GM12878 (cell line): ENCODE results near the gene ABHD17A. TPM values are rescaled to one million over a fixed set of nuclear protein-coding genes. Genes with fewer than 3 reads are reported as not detected.

ENCODE experiments used
- ATAC-seq: fragments of 200-7000 bp; cut with Tn5 transposase; 3 replicates; pipeline ENCODE4 v1.9.1; 2020; ENCODE audit warnings: mild to moderate bottlenecking, moderate library complexity
- BruUV-seq: library from RNA; stranded (reverse); fragments of 400-500 nt; replicated peaks from 2 replicates; lab custom pipeline; 2021; lab: Mats Ljungman, UMichigan
- CTCF ChIA-PET: fragments of 300-600 bp; sonication (Branson Sonifier 250); formaldehyde crosslinking; extraction: SDS; loops from one replicate; lab custom pipeline; 2021; ENCODE audit warnings: inconsistent platforms; lab: Yijun Ruan, JAX
- POLR2A ChIA-PET: fragments of 350-600 bp; formaldehyde crosslinking; extraction: SDS; loops from one replicate; lab custom pipeline; 2021; ENCODE audit warnings: inconsistent platforms; lab: Charles Lee
- RAD21 ChIA-PET: fragments of 300-600 bp; sonication (Branson Sonifier 250); formaldehyde crosslinking; loops from one replicate; lab custom pipeline; 2023; ENCODE audit warnings: antibody characterized with exemption; ENCODE audit not compliant: unreplicated experiment; lab: Charles Lee
- SMC1A ChIA-PET: fragments of 300-600 bp; sonication (Branson Sonifier 250); formaldehyde crosslinking; loops from one replicate; lab custom pipeline; 2023; ENCODE audit not compliant: unreplicated experiment, uncharacterized antibody; lab: Charles Lee
- DNase-seq: peaks from one replicate; pipeline ENCODE4 v3.0.0-alpha.2; 2011; ENCODE audit warnings: low read depth, low spot score
- FAIRE-seq: peaks from 3 replicates; lab custom pipeline; 2011; peaks lifted over from hg19 to GRCh38; lab: Jason Lieb, UNC
- H2AFZ ChIP-seq: 2 replicates; pipeline ENCODE4 v1.6.0; 2011; ENCODE audit warnings: low read depth, low read length, control low read depth; ENCODE audit not compliant: control insufficient read depth
- H3K27ac ChIP-seq: 2 replicates; pipeline ENCODE4 v1.5.1; 2011; ENCODE audit warnings: control low read depth; ENCODE audit not compliant: control insufficient read depth, insufficient read depth
- H3K27me3 ChIP-seq, 2 experiments: replicated peaks in 1 of 2; 2 replicates each; pipeline versions ENCODE4 v1.6.0 to v1.6.1; 2011; ENCODE audit warnings: low read length in 1 of 2; ENCODE audit not compliant: control insufficient read depth in 2 of 2, insufficient read depth in 2 of 2
- H3K36me3 ChIP-seq, 2 experiments: 2 replicates each; pipeline ENCODE4 v1.5.1; 2011; ENCODE audit warnings: low read length in 1 of 2; ENCODE audit not compliant: control insufficient read depth in 2 of 2, insufficient read depth in 2 of 2
- H3K4me1 ChIP-seq: 2 replicates; pipeline ENCODE4 v1.6.1; 2011; ENCODE audit warnings: mild to moderate bottlenecking, low read length, moderate library complexity, mixed read lengths; ENCODE audit not compliant: control insufficient read depth, insufficient read depth
- H3K4me2 ChIP-seq: 2 replicates; pipeline ENCODE4 v1.6.0; 2011; ENCODE audit warnings: control low read depth; ENCODE audit not compliant: control insufficient read depth, insufficient read depth
- H3K4me3 ChIP-seq: fragments of 200-600 bp; sonication (generic); 2 replicates; pipeline ENCODE4 v1.5.1; 2016
- H3K79me2 ChIP-seq: 2 replicates; pipeline ENCODE4 v1.6.0; 2011; ENCODE audit warnings: low read length; ENCODE audit not compliant: control insufficient read depth, insufficient read depth
- H3K9ac ChIP-seq: 2 replicates; pipeline ENCODE4 v1.8.0; 2011; ENCODE audit warnings: low read length, control low read depth, mixed read lengths; ENCODE audit not compliant: control insufficient read depth, insufficient read depth
- H3K9me3 ChIP-seq: replicated peaks from 3 replicates; pipeline ENCODE4 v1.5.1; 2011; ENCODE audit warnings: mild to moderate bottlenecking, low read length; ENCODE audit not compliant: control insufficient read depth, insufficient read depth
- H4K20me1 ChIP-seq: 2 replicates; pipeline ENCODE4 v1.6.0; 2011; ENCODE audit not compliant: control insufficient read depth, insufficient read depth
- ATF2 ChIP-seq: IDR thresholded peaks from 2 replicates; pipeline ENCODE4 v1.6.1; 2012; ENCODE audit warnings: low read length, inconsistent platforms
- CREM ChIP-seq: IDR thresholded peaks from 2 replicates; pipeline ENCODE4 v1.6.1; 2014; ENCODE audit warnings: antibody characterized with exemption, low read depth
- SRF ChIP-seq, 2 experiments: IDR thresholded peaks; 2 replicates each; pipeline ENCODE4 v1.6.1; 2011; ENCODE audit warnings: low read depth in 2 of 2, low read length in 2 of 2, mild to moderate bottlenecking in 1 of 2, moderate library complexity in 1 of 2
- WGBS: methylation state at CpG from one replicate; pipeline ENCODE4 v1.1.6; 2016; ENCODE audit warnings: low lambda C conversion rate; ENCODE audit not compliant: insufficient replicate concordance, insufficient coverage; ENCODE audit errors: missing lambda C conversion rate; 5-methylcytosine and 5-hydroxymethylcytosine counted together
- in situ Hi-C: fragments of 300-500 bp; cut with MboI; formaldehyde crosslinking; loops from 9 replicates; pipeline ENCODE4 v1.14.3; 2018; ENCODE audit warnings: mixed read lengths
- intact Hi-C: fragments of 100-400 bp; cut with micrococcal nuclease; formaldehyde crosslinking; loops from one replicate; pipeline ENCODE4 v1.14.2; 2022; ENCODE audit not compliant: unreplicated experiment
- polyA plus RNA-seq, 11 experiments: library from polyadenylated mRNA; depleted of rRNA in 4 of 11; unstranded in 6 of 11; stranded (reverse) in 5 of 11; fragments of >200 nt; fragmentation: Nextera tagmentation in 4 of 11; fragmentation: Illumina TruSeq in 1 of 11; extraction: Ambion mirVana in 4 of 11; extraction: Trizol in 1 of 11; gene quantifications; 1 replicate in 1 of 11; 2 replicates in 10 of 11; pipeline versions ENCODE4 v1.2.1 to v1.2.3, GENCODE V29; 2011 to 2016; ENCODE audit warnings: inconsistent platforms in 2 of 11, missing spikeins in 2 of 11, low read depth in 1 of 11
- total RNA-seq, 4 experiments: library from RNA; depleted of rRNA in 3 of 4; stranded (reverse); fragments of >200 nt in 3 of 4; fragmentation: Illumina TruSeq in 1 of 4; extraction: Trizol in 1 of 4; gene quantifications; 2 replicates each; pipeline versions ENCODE4 v1.2.1 to v1.2.3, GENCODE V29; 2013 to 2021

ABHD17A gene
- total and polyA plus RNA-seq, 10 of the 15 experiments (the other 5 are each of a cell fraction or from before 2014, with no cell fraction given), result 0.13 to 126 (median 28.8) TPM; not detected in 1

DNA sequence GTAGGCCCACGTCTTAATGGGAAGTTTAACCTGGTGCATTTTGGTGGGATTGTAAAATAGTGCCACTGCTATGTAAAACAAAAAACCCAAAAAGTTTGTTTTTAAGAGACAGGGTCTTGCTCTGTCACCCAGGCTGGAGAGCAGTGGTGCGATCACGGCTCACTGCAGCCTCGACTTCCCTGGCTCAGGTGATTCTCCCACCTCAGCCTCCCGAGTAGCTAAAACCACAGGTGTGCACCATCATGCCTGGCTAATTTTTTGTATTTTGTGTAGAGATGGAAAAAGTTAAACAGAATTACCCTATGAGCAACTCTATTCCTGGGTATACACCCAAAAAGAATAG is 36.2 kb downstream of the ABHD17A start:
- no peaks in the 10 kb centered on the region for H3K9me3 ChIP-seq
- in situ Hi-C loops, result no loop called here
- peaks cover 54% of the 10 kb centered on the region for H3K79me2 ChIP-seq
- intact Hi-C loops, result no loop called here
- SMC1A ChIA-PET, result no interaction called here
- TF ChIP-seq SRF (IDR thresholded peaks at IDR 0.05; ENCODE audit: low read depth in 2 of 2, low read length in 2 of 2) (no peak), ATF2 (no peak), CREM (no peak)
- TF ChIP-seq, all 136 proteins: peak for 0
- ChIA-PET RAD21 (interaction anchor here (1.0 to 1.4 kb wide), 2 partner anchors 48 to 303 kb away, joined by 3 read pairs; no protein-coding TSS in a partner anchor), CTCF (interaction anchor here (0.6 to 1.7 kb wide), 11 partner anchors 9 to 776 kb away, joined by 3 to 11 read pairs (median 4); no protein-coding TSS in a partner anchor), POLR2A (interaction anchor here (0.7 kb wide), 1 partner anchor 8 kb away, joined by 3 read pairs; no protein-coding TSS in a partner anchor)
- H3K9ac ChIP-seq, result no peak overlapping the region; the same call in 1 of the 2 replicates
- H3K4me3 ChIP-seq, result no peak overlapping the region
- FAIRE-seq (no peak), ATAC-seq (no peak), DNase-seq (no peak)
- H3K27ac ChIP-seq, result peak overlapping the region; percentile 100
- peak overlapping the region; percentile 66; the same call in 1 of the 2 replicates for H3K4me2 ChIP-seq
- WGBS, result 11% methylated on average over 5 of the region's 5 CpGs
- no peaks in the 10 kb centered on the region for H3K27me3 ChIP-seq
- no TSS peak for BruUV-seq
- H3K36me3 ChIP-seq, result peaks cover 0 to 6% of the 10 kb centered on the region in 2 experiments; a peak in 3 of 4 replicates
- peaks cover 3% of the 10 kb centered on the region; the same call in 1 of the 2 replicates for H4K20me1 ChIP-seq
- peaks cover 31% of the 10 kb centered on the region for H3K4me1 ChIP-seq
- H2AFZ ChIP-seq, result no peak overlapping the region; the same call in 1 of the 2 replicates
